Measurements from ENCODE around the gene GPRC5B.

The GPRC5B gene

GRCh38 chr16:19809121-19809635 is 75.5 kb downstream of the GPRC5B start:
- peak; percentile 9 for DNase-seq

- DNase-seq: peak; percentile 39
Measured at GRCh38 chr16:19808061-19808641, 76.5 kb downstream of the GPRC5B start.

All from activated CD4-positive, alpha-beta T cell treated with anti-CD3 and anti-CD28 coated beads, Interleukin-2, amount 50 U/mL, for 16 hours (primary cell).